A673 (cell line): ENCODE data around the gene IPO7.

Experiments
- EZH2 ChIP-seq: fragments of 200-600 bp; sonication (generic); IDR thresholded peaks from 2 replicates; pipeline ENCODE4 v1.6.1; 2017; ENCODE audit warnings: borderline replicate concordance, low read depth, mild to moderate bottlenecking, mixed read lengths, antibody characterized with exemption, low read length; ENCODE audit not compliant: poor library complexity, severe bottlenecking
- TF ChIP-seq, protein P1 (sequence below): fragments of 300-800, 200-600 bp; sonication (generic); conservative IDR thresholded peaks from 2 replicates; pipeline ENCODE4 v1.5.1; 2017; ENCODE audit warnings: low read depth, mild to moderate bottlenecking, antibody characterized with exemption, low read length, moderate library complexity, mixed read lengths

DNA sequence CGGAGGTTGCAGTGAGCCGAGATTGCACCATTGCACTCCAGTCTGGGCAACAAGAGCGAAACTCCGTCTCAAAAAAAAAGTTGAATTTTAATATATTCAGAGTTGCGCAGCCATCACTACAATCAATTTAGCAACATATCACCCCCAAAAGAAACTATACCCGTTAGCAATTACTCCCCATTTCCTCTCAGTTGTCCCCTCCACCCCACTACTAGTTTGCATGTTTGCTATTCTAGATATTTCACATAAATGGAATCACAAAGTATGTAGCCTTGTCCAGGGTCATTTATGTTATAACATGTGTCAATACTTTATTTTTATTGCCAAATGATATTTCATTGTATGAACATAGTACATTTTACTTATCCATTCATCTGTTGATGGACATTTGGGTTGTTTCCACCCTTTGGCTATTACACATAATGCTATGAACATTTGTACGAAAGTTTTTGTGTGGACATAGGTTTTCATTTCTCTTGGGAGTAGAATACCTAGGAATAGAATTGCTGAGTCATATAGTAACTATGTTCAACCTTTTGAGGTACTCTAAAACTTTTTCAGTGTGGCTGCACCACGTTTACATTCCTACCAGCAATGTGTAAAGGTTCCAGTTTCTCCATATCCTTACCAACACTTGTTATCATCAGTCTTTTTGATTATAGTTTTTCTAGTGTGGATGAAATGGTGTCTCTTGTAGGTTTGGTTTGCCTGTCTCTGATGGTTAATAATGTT lies 78.5 kb downstream of the IPO7 start:
- TF ChIP-seq, protein P1, sequence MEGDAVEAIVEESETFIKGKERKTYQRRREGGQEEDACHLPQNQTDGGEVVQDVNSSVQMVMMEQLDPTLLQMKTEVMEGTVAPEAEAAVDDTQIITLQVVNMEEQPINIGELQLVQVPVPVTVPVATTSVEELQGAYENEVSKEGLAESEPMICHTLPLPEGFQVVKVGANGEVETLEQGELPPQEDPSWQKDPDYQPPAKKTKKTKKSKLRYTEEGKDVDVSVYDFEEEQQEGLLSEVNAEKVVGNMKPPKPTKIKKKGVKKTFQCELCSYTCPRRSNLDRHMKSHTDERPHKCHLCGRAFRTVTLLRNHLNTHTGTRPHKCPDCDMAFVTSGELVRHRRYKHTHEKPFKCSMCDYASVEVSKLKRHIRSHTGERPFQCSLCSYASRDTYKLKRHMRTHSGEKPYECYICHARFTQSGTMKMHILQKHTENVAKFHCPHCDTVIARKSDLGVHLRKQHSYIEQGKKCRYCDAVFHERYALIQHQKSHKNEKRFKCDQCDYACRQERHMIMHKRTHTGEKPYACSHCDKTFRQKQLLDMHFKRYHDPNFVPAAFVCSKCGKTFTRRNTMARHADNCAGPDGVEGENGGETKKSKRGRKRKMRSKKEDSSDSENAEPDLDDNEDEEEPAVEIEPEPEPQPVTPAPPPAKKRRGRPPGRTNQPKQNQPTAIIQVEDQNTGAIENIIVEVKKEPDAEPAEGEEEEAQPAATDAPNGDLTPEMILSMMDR = no peak
- no peak for TF ChIP-seq EZH2
